ENCODE results near the gene CDH4. TPM values are rescaled to one million over a fixed set of nuclear protein-coding genes. Genes with fewer than 3 reads are reported as not detected.

The CDH4 gene
- total RNA-seq, result 1 to 10 TPM in 3 of 4 donors, under 1 TPM in 1; 0.71 to 4.2 (median 2.9) TPM

GRCh38 chr20:61251529-61252393, at the start of gene CDH4:
Gene CDH4, plus strand, starts transcription at chr20:61252261.
- H3K4me3 ChIP-seq (ENCODE audit: low read depth, poor library complexity, severe bottlenecking), result no peak within 1 kb of the TSS
- intact Hi-C loops (cut with DNase I; ENCODE audit: low total_unique reads), result no loop called here
- WGBS, 2 donors, result 9 to 12% methylated on average over 28 to 46 of the region's 78 CpGs
- TF ChIP-seq CTCF (IDR thresholded peaks at IDR 0.05) (no peak), POLR2A (IDR thresholded peaks at IDR 0.05) (no peak)
- no peak for DNase-seq (ENCODE audit: low spot score in 2 of 2)

- TF ChIP-seq CTCF (IDR thresholded peaks at IDR 0.05) (no peak), POLR2A (IDR thresholded peaks at IDR 0.05) (no peak)
- intact Hi-C loops (cut with DNase I; ENCODE audit: low total_unique reads), result no loop called here
- DNase-seq (ENCODE audit: low spot score in 2 of 2), result no peak
- WGBS, 2 donors, result 27 to 41% methylated on average over 5 of the region's 5 CpGs
- no peak overlapping the region for H3K4me3 ChIP-seq (ENCODE audit: low read depth, poor library complexity, severe bottlenecking)
Measured at GRCh38 chr20:61203320-61203719, 48.7 kb upstream of the CDH4 start.

- intact Hi-C loops (cut with DNase I; ENCODE audit: low total_unique reads), result no loop called here
- no peak for TF ChIP-seq POLR2A (IDR thresholded peaks at IDR 0.05)
- TF ChIP-seq CTCF (IDR thresholded peaks at IDR 0.05), result no peak
- 77 to 84% methylated on average over 8 of the region's 8 CpGs for WGBS, 2 donors
- DNase-seq (ENCODE audit: low spot score in 2 of 2), result no peak
- no peak overlapping the region for H3K4me3 ChIP-seq (ENCODE audit: low read depth, poor library complexity, severe bottlenecking)
Measured at GRCh38 chr20:61204206-61204605, 47.9 kb upstream of the CDH4 start.

- 67 to 77% methylated on average over 6 of the region's 6 CpGs for WGBS, 2 donors
- no peak overlapping the region for H3K4me3 ChIP-seq (ENCODE audit: low read depth, poor library complexity, severe bottlenecking)
- TF ChIP-seq CTCF (IDR thresholded peaks at IDR 0.05) (no peak), POLR2A (IDR thresholded peaks at IDR 0.05) (no peak)
- intact Hi-C loops (cut with DNase I; ENCODE audit: low total_unique reads), result no loop called here
- DNase-seq (ENCODE audit: low spot score in 2 of 2), result no peak
Measured at GRCh38 chr20:61205769-61206168, 46.3 kb upstream of the CDH4 start.

GRCh38 chr20:61210862-61211261, 41.2 kb upstream of the CDH4 start:
- intact Hi-C loops (cut with DNase I; ENCODE audit: low total_unique reads), result no loop called here
- TF ChIP-seq CTCF (IDR thresholded peaks at IDR 0.05) (no peak), POLR2A (IDR thresholded peaks at IDR 0.05) (no peak)
- no peak overlapping the region for H3K4me3 ChIP-seq (ENCODE audit: low read depth, poor library complexity, severe bottlenecking)
- DNase-seq (ENCODE audit: low spot score in 2 of 2), result peak in 1 of 2 donors; percentile 46
- 66 to 71% methylated on average over 6 of the region's 6 CpGs for WGBS, 2 donors
